HEK293 (cell line): ENCODE measurements around the gene C17orf100.

Experiments
- CTCF ChIP-seq: fragments of 450-650 bp; formaldehyde crosslinking; IDR thresholded peaks from 2 replicates; pipeline ENCODE4 v1.5.1; 2016; ENCODE audit warnings: missing biosample characterization, missing genetic modification characterization
- IKZF3 ChIP-seq: fragments of 450-650 bp; IDR thresholded peaks from 2 replicates; pipeline ENCODE4 v1.5.0; 2018; ENCODE audit warnings: missing biosample characterization, mild to moderate bottlenecking, missing genetic modification characterization, moderate library complexity
- SP2 ChIP-seq: fragments of 450-650 bp; formaldehyde crosslinking; IDR thresholded peaks from 2 replicates; pipeline ENCODE4 v1.5.1; 2016; ENCODE audit warnings: missing biosample characterization, missing genetic modification characterization
- TCF7L2 ChIP-seq: IDR thresholded peaks from 2 replicates; pipeline ENCODE4 v1.6.1; 2011; ENCODE audit warnings: low read depth, mild to moderate bottlenecking, inconsistent platforms, low read length, moderate library complexity, borderline replicate concordance
- TSHZ1 ChIP-seq: fragments of 450-650 bp; formaldehyde crosslinking; IDR thresholded peaks from 2 replicates; pipeline ENCODE4 v1.5.1; 2016; ENCODE audit warnings: missing biosample characterization, missing genetic modification characterization, borderline replicate concordance
- YY1 ChIP-seq: fragments of 450-650 bp; formaldehyde crosslinking; IDR thresholded peaks from 2 replicates; pipeline ENCODE4 v1.5.1; 2018; ENCODE audit warnings: missing biosample characterization, missing genetic modification characterization
- ZBTB49 ChIP-seq: fragments of 450-650 bp; formaldehyde crosslinking; IDR thresholded peaks from 2 replicates; pipeline ENCODE4 v1.5.1; 2016; ENCODE audit warnings: missing biosample characterization, missing genetic modification characterization, low read depth
- ZFP37 ChIP-seq: fragments of 450-650 bp; formaldehyde crosslinking; IDR thresholded peaks from 2 replicates; pipeline ENCODE4 v1.5.1; 2016; ENCODE audit warnings: missing biosample characterization, missing genetic modification characterization
- ZNF433 ChIP-seq: fragments of 450-650 bp; formaldehyde crosslinking; IDR thresholded peaks from 2 replicates; pipeline ENCODE4 v1.5.1; 2016; ENCODE audit warnings: missing biosample characterization, missing genetic modification characterization, low read depth
- ZNF561 ChIP-seq: fragments of 450-650 bp; IDR thresholded peaks from 2 replicates; pipeline ENCODE4 v1.5.1; 2018; ENCODE audit warnings: missing biosample characterization, missing genetic modification characterization, borderline replicate concordance
- ZNF654 ChIP-seq: fragments of 450-650 bp; formaldehyde crosslinking; IDR thresholded peaks from 2 replicates; pipeline ENCODE4 v1.5.1; 2016; ENCODE audit warnings: low read depth, missing biosample characterization, missing genetic modification characterization
- ZNF704 ChIP-seq: fragments of 450-650 bp; formaldehyde crosslinking; IDR thresholded peaks from 2 replicates; pipeline ENCODE4 v1.5.1; 2016; ENCODE audit warnings: missing biosample characterization, missing genetic modification characterization
- ZNF747 ChIP-seq: fragments of 450-650 bp; formaldehyde crosslinking; IDR thresholded peaks from 2 replicates; pipeline ENCODE4 v1.5.1; 2016; ENCODE audit warnings: missing biosample characterization, missing genetic modification characterization
- ZNF76 ChIP-seq: fragments of 450-650 bp; formaldehyde crosslinking; IDR thresholded peaks from 2 replicates; pipeline ENCODE4; 2016; ENCODE audit warnings: low read depth, missing biosample characterization, missing genetic modification characterization, borderline replicate concordance

- TF ChIP-seq ZFP37 (tag by site-specific recombination) (no peak), ZNF76 (tag by site-specific recombination) (no peak), ZBTB49 (tag by site-specific recombination) (no peak), IKZF3 (tag by site-specific recombination) (no peak), CTCF (tag by site-specific recombination) (no peak), TSHZ1 (tag by site-specific recombination) (no peak), TCF7L2 (no peak), YY1 (no peak), ZNF561 (no peak), ZNF704 (no peak), ZNF747 (no peak), ZNF433 (tag by site-specific recombination) (no peak), SP2 (tag by site-specific recombination) (no peak), ZNF654 (tag by site-specific recombination) (no peak)
Measured at GRCh38 chr17:6700948-6701307, 49.4 kb downstream of the C17orf100 start.
